ENCODE measurements around the gene FRMD4A.
"Not testable (repeated sequence)": the region's sequence is repeated elsewhere in the genome, so short reads cannot be mapped to it uniquely, and the experiment has no call there.

The FRMD4A gene

DNA sequence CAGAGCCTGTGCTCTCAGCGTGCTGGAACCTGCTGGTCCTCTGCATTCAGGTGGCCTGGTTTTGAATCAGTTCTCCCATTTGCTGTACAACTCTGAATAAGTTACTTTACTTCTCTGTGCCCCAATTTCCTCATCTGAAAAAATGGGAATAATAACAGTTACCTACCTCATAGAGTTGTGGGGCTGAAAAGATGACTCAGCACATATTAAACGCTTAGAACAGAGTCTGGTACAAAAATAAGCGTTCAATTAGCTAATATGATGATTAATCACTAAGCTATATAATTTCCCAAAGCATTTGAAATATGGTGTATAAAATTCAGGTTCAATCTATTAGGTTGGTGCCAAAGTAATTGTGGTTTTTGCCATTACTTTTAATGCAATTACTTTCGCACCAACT lies 484.8 kb downstream of the FRMD4A start:
- no peak for DNase-seq (ENCODE audit: low spot score)

DNA sequence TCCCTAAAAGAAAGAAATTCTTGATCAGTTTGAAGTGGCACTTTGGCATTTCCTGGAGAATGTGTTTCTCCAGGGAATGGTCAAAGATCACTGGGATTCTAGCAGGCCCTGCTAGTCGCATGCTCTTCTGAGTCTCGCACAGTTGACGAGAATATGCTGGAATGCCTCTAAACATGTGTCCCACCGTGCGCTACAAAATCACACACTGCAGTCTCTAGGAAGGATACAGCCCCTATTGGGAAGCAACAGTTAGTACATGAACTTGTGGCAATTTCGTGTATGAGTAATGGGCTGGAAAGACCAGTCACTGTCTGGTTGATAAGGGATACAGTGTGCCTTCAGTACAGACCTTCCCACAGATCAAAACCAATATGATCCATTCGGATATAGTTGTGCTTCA lies 486.1 kb downstream of the FRMD4A start:
- DNase-seq (ENCODE audit: low spot score), result no peak

GRCh38 chr10:13842117-13842516 lies 488.6 kb downstream of the FRMD4A start:
- DNase-seq (ENCODE audit: low spot score), result no peak

GRCh38 chr10:13840036-13840435 lies 490.7 kb downstream of the FRMD4A start:
- no peak for DNase-seq (ENCODE audit: low spot score)

DNA sequence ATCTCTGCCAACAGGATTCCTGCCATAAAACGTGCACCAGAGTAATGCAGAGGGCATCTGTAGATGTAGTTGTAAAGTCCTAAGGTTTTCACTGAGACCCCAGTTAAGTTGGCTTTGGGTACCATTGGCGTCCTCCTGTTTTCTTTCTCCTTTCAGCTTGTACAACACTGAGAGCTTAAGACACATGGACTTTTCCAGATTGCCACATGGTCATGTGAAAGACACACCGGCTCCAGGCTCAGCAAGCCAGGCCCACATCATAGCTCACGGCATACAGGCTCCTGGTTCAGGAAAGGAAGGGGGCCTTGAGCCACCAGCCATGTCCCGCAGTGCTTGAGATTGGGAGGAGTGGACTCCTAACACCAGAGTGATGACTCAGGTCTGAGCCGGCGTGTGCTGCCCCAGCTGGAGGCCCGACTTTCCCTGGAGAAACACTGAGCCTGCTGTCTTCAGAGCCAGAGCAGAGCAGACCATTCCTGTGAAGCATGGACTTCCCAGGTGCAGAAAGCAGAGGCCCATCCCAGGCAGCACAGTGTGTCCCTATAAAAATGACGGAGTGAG lies 491.2 kb downstream of the FRMD4A start:
- peak; percentile 75 for DNase-seq (ENCODE audit: low spot score)

GRCh38 chr10:13839030-13839429 lies 491.7 kb downstream of the FRMD4A start:
- no peak for DNase-seq (ENCODE audit: low spot score)

- DNase-seq (ENCODE audit: low spot score), result no peak
These were observed 492.8 kb downstream of the FRMD4A start for GRCh38 chr10:13837966-13838365.

DNA sequence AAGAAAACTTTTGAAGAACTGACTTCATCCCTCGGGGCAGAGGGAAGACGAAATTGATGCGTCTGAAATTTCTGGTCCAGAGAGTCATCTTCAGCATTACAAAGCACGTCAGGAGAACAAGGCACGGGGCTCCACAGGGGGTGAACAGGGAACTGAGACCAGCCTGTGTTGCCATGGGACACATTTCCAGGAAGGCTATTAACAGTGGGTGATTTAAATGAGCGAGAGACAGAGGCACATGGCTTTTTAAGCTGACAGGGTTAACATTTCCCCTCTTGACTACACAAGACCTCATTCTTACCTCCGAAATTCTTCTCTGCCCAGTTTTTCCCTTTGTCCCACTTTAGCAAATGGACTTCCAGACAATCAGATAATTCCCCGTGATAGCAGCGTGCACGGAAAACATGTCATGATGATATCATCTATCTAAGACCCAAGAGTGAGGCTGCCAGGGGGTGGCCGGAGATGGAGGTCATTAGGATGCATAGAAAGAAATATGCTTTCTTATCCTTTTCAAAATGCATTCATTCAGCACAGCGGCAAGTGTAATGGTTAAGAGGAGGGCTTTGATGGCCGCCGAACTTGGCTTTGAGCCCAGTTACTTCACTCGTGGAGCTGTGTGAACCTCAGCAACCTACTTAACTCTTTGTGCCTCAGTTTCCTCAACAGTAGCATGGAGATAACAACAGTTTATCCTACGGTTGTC lies 496.0 kb downstream of the FRMD4A start:
- DNase-seq (ENCODE audit: low spot score), result no peak

- no peak for DNase-seq (ENCODE audit: low spot score)
These were observed 499.0 kb downstream of the FRMD4A start for GRCh38 chr10:13831711-13832141.

- no peak for DNase-seq (ENCODE audit: low spot score)
These were observed 500.3 kb downstream of the FRMD4A start for GRCh38 chr10:13830385-13830784.

- DNase-seq (ENCODE audit: low spot score), result no peak
These were observed 500.9 kb downstream of the FRMD4A start for GRCh38 chr10:13829790-13830189.

DNA sequence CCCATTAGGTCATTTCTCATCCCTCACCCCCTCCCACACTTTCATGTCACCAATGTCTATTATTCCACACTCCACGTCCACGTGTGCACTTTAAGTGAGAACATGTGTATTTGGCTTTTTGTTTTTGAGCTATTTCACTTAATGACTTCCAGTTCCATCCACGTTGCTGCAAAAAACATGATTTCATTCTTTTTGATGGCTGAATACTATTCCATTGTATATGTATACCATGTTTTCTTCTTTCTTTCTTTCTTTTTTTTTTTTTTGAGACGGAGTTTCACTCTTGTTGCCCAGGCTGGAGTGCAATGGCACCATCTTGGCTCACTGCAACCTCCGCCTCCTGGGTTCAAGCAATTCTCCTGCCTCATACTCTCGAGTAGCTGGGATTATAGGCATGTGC lies 502.4 kb downstream of the FRMD4A start:
- DNase-seq (ENCODE audit: low spot score), result not testable (repeated sequence)

DNA sequence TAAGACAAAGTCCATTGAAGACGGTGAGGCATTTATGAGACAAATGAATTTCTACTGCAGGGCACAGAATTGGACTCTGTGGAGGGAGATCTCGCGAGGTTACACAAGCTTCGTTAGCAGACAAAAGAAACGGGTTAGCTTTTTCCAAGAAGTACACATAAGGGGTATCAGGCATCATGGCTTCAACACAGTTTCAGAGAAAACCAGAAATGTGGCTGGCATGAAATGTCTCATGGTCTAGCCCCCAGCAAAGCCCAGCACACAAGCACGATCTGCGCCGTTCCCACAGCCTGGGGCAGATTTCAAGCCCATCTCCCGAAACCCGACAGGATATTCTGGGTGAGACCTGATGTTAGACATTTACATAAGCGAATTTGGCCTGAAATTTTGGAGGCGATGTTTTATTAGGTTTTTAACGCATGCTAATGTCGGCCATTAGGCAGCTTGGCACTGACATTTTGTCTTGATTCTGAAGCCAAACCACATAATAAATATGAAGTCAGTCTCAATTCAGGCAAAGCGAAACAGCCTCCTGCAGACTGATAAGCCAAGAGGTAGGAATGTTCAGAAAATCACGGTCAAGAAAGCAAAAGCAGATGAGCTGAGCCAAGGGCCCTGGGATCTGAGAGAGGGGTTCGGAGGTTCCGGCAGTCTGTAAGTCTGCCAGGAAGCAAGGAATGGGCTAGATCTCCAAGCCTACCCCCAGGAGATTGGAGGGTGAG lies 503.5 kb downstream of the FRMD4A start:
- no peak for DNase-seq (ENCODE audit: low spot score)

DNA sequence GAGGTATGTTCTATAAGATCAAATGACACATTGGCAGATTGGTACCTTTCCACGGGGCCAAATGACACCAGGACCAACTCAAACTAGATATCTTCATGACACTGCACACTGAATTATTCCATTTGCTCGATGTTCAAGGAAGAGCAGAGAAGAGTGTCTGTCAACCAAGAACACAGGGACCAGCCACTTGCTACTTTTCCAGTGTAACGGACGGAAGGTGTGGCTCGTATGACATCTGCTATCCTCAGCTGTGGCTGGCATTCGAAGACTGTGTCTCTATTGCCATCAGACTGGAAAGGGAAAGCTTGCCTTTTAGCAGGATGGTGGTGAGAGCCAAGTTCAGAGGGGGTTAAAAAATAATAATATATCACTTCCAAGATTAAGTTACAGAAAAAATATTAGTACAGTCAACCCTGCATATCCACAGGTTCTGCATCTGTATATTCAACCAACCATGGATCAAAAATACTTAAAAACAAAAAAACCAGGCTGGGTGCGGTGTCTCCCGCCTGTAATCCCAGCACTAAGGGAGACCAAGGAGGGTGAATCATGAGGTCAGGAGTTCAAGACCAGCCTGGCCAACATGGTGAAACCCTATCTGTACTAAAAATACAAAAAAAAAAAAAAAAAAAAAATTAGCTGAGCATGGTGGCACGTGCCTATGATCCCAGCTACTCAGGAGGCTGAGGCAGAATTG lies 506.9 kb downstream of the FRMD4A start:
- no peak for DNase-seq (ENCODE audit: low spot score)

- DNase-seq (ENCODE audit: low spot score), result no peak
These were observed 507.5 kb downstream of the FRMD4A start for GRCh38 chr10:13823096-13823708.

GRCh38 chr10:13822490-13822889 lies 508.2 kb downstream of the FRMD4A start:
- no peak for DNase-seq (ENCODE audit: low spot score)

DNA sequence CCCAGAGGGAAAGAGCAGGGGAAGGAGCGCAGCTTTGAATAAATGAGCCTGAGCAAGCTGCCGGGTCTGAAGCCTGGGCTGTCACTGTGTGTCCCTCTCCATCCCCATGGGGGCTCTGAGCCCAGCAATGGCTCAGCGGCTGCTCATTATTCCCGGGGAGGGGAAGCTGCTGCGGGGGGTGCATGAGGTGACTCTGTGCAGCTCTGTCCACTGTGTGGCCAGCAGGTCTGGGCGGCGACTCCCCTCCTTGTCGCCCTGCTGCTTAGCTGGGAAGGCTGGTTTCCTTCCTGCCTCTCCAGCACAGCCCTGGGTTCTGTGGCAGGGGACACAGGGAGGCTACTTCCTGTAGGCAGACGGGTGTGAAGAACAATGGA lies 509.8 kb downstream of the FRMD4A start:
- no peak for DNase-seq (ENCODE audit: low spot score)

DNA sequence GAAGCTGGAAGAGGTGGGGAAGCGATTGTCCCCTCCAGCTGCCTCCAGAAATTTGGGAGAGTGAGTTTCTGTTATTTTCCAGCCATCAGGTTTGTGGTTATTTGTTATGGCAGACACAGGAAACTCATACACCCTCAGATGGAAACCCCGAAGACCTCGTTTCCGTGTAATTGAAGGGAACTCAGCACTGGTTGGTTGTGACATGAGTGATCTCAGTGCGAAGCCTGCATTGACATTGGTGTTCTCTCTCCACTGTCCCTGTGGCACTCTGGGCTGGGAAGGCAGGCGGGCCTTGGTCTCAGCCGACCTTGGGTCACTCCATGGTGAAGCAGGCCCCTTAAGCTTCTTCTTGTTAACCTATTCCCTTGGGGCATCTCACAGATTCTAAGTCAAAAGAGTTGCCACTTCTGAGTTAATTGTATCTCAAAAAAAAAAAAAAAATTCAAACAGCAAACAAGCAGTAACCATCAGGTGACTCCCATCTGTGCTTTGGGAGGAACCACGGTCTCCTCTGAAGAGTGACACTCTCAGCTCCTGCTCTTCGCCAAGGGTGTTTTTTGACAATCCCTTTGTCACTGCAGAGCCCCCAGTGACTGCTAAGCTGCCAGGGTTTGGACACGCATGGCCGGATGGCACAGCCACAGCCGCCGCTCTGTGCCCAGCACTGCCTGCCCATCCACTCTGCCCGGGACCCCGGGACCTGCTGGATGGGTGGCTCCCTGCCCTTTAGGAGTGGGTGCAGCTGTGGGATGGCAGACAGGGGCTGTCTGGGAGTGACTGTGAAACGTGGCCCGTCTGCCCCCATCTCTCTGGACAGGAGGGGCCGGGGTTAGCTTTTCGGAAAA lies 510.4 kb downstream of the FRMD4A start:
- no peak for DNase-seq (ENCODE audit: low spot score)

- peak; percentile 43 for DNase-seq (ENCODE audit: low spot score)
These were observed 514.4 kb downstream of the FRMD4A start for GRCh38 chr10:13816195-13816925.

- DNase-seq (ENCODE audit: low spot score), result peak; percentile 59
These were observed 515.0 kb downstream of the FRMD4A start for GRCh38 chr10:13815756-13816155.

GRCh38 chr10:13813550-13813949 lies 517.2 kb downstream of the FRMD4A start:
- no peak for DNase-seq (ENCODE audit: low spot score)
